ENCODE measurements around the gene CECR2.

DNA sequence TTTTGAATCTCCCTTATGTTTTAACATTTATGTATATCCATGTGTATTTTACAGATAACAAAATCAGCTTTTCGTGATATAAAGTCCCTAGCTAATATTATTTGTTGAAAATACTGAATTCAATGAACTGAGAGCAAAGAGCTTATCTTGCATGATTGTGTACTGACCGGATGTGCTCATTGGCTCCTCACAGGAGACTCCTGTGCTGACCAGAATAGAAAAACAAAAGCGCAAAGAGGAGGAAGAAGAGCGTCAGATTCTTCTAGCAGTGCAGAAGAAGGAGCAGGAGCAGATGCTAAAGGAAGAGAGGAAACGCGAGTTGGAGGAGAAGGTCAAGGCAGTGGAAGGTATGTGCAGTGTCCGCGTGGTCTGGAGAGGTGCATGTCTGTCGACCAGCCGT lies 154.7 kb downstream of the CECR2 start:
- TF ChIP-seq POLR2AphosphoS5 (IDR thresholded peaks at IDR 0.05; ENCODE audit: borderline replicate concordance, low read depth, low read length), result no peak
- TF ChIP-seq EZH2 (IDR thresholded peaks at IDR 0.05), result no peak
- TF ChIP-seq FOXP2 (optimal IDR thresholded peaks at IDR 0.05; ENCODE audit: control extremely low read depth, extremely low read length, insufficient read depth), result no peak

Measured in SK-N-MC (cell line).